SK-N-SH (cell line): ENCODE measurements around the gene ST6GALNAC2.

Experiments
- CTCF ChIP-seq: fragments of 200-600 bp; sonication (generic); IDR thresholded peaks from 2 replicates; pipeline ENCODE4 v1.6.1; 2017; ENCODE audit warnings: antibody characterized with exemption, mild to moderate bottlenecking, moderate library complexity
- TF ChIP-seq, protein P1 (sequence below): IDR thresholded peaks from 2 replicates; pipeline ENCODE4 v1.4.0; 2012; ENCODE audit warnings: low read depth, borderline replicate concordance

- TF ChIP-seq, protein P1, sequence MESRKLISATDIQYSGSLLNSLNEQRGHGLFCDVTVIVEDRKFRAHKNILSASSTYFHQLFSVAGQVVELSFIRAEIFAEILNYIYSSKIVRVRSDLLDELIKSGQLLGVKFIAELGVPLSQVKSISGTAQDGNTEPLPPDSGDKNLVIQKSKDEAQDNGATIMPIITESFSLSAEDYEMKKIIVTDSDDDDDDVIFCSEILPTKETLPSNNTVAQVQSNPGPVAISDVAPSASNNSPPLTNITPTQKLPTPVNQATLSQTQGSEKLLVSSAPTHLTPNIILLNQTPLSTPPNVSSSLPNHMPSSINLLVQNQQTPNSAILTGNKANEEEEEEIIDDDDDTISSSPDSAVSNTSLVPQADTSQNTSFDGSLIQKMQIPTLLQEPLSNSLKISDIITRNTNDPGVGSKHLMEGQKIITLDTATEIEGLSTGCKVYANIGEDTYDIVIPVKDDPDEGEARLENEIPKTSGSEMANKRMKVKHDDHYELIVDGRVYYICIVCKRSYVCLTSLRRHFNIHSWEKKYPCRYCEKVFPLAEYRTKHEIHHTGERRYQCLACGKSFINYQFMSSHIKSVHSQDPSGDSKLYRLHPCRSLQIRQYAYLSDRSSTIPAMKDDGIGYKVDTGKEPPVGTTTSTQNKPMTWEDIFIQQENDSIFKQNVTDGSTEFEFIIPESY, result no peak
- no peak for TF ChIP-seq CTCF
Measured at GRCh38 chr17:76626442-76626841, 40.8 kb upstream of the ST6GALNAC2 start.
